ENCODE results near the gene SCYGR5.
"Not testable (repeated sequence)": the region's sequence is repeated elsewhere in the genome, so short reads cannot be mapped to it uniquely, and the experiment has no call there.

SCYGR5 gene

DNA sequence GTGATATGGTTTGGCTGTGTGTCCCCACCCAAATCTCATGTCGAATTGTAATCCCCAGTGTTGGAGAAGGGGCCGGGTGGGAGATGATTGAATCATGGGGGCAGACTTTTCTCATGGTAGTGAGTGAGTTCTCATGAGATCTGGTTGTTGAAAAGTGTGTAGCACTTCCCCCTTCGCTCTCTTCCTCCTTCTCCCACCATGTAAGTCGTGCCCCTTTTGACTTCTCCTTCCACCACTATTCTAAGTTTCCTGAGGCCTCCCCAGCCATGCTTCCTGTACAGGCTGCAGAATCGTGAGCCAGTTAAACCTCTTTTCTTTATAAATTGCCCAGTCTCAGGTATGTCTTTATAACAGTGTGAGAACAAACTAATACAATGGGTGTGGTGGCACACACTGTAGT, 7.0 kb downstream of the SCYGR5 start:
- DNase-seq: not testable (repeated sequence)

- DNase-seq: no peak
These were observed 7.9 kb downstream of the SCYGR5 start for GRCh38 chr2:227674485-227674884.

DNA sequence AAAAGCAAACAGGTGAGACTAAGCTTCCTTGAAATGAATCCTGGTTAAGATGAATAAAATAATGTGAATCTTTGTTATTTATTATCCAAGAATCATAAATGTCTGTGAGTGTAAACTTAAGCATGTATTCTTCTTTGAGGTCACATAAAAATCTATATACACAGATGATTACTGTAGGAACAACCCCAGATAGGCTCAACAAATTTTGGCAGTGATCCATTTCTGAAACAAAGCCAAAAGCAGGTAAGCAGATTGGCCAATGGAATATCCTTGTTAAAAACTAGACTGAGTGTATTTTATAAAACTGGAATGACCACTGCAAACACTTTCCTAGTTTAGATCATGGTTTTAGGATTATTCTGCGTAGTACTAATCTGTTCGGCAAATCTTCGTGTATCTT, 11.3 kb downstream of the SCYGR5 start:
- no peak for DNase-seq

- no peak for DNase-seq
These were observed 17.7 kb downstream of the SCYGR5 start for GRCh38 chr2:227684258-227684657.

GRCh38 chr2:227687189-227687588, 20.6 kb downstream of the SCYGR5 start:
- no peak for DNase-seq

DNA sequence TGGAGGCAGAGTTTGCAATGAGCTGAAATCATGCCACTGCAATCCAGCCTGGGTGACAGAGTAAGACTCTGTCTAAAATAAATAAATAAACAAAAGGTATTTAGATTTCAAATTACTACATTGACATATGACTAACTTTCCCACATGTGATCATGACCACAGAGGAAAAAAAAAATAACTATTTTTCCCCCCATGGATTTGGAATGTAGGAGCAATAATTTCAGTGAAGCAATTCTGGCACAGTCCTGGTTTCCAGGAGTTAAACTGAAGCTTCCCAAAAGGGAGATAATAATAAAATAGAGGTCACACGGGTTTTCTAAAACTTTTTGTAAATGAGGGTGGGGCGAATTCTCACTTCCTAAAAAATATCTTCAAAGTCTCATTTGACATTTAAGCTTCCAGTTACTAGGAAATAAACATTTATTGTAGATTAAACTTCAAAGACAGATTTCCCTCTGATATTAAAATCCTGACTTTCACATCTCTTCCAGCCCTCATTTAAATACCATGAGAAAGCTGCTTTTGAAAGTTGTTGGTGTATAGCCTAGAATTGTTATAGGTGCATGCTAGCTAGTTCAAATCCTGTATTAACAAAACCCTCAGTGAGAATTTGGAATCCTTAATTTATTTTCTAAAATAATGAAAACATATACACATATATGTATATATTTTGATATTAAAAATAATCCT, 30.5 kb downstream of the SCYGR5 start:
- DNase-seq: no peak

- DNase-seq: no peak
These were observed 35.0 kb downstream of the SCYGR5 start for GRCh38 chr2:227701556-227701955.

- DNase-seq: no peak
These were observed 36.7 kb downstream of the SCYGR5 start for GRCh38 chr2:227703280-227703732.

DNA sequence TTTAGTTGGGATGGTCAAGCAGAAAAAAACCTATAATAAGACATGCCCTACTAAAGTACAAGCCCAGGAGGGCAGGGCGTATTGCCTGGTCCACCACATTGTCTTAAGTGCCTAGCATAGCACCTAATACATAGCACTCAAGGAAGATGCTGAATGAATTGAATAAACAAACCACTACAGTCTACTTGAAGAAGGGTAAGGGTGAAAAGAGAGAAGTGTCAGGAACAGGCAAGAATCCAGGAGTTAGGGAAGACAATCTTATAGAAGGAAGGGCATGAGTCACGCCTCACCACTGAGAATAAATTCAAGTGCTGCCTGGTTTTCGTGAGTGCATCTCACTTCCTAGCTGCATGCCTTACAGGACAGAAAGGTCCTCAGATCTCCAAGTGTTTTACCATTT, 37.4 kb downstream of the SCYGR5 start:
- no peak for DNase-seq

DNA sequence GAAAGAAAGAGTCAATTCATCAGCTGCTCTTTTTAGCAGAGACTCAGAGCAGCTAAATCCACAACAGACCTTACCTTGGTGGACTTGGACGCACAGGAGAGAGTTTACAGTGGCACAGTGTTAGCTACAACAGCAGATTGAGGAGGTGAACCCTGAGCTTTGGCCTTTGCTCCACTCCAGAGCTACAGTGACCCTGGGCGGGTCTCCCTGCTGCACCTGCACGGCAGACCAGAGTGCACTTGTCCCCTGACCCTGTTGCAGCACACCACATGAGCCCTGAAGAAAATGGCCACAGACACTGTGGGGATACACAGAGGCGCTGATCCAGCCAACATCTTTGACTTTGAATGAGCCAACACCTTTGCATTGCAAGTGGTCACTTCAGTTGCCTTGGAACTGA, 40.3 kb downstream of the SCYGR5 start:
- no peak for DNase-seq

- DNase-seq: no peak
These were observed 40.8 kb downstream of the SCYGR5 start for GRCh38 chr2:227707390-227707789.

DNA sequence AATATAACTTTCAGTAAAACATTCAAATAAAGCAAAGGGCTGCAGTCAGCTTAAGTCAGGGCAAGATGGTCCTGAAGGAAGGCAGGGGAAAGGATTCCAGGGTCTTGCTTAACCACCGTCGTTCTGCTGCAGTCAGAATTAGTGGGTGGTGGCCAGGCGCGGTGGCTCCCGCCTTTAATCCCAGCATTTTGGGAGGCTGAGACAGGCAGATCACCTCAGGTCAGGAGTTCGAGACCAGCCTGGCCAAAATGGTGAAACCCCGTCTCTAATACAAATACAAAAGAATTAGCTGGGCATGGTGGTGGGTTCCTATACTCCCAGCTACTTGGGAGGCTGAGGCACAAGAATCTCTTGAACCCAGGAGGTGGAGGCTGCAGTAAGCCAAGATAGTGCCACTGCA, 44.4 kb downstream of the SCYGR5 start:
- no peak for DNase-seq

GRCh38 chr2:227713291-227713690, 46.7 kb downstream of the SCYGR5 start:
- no peak for DNase-seq

- DNase-seq: no peak
These were observed 49.9 kb downstream of the SCYGR5 start for GRCh38 chr2:227716501-227716900.
